H1 (cell line): Measurements from ENCODE around the gene AGPAT2. TPM values are rescaled to one million over a fixed set of nuclear protein-coding genes. Genes with fewer than 3 reads are reported as not detected.

Experiments used
- EZH2 ChIP-seq: fragments of 200-600 bp; sonication (generic); IDR thresholded peaks from 2 replicates; pipeline ENCODE4 v1.7.1; 2012; ENCODE audit warnings: low read depth, mild to moderate bottlenecking, moderate library complexity, low read length, inconsistent platforms; ENCODE audit not compliant: severe bottlenecking
- JUN ChIP-seq: IDR thresholded peaks from 2 replicates; pipeline ENCODE4 v1.6.1; 2011; ENCODE audit warnings: low read depth, mild to moderate bottlenecking, improper control_type of control experiment, low read length
- KDM1A ChIP-seq: fragments of 200-600, 300-600 bp; sonication (generic); IDR thresholded peaks from 2 replicates; pipeline ENCODE4 v1.7.1; 2016; ENCODE audit warnings: mild to moderate bottlenecking, low read length, borderline replicate concordance
- MAFK ChIP-seq: IDR thresholded peaks from 2 replicates; pipeline ENCODE4 v1.6.1; 2012; ENCODE audit warnings: low read depth, mild to moderate bottlenecking, improper control_type of control experiment, low read length
- NANOG ChIP-seq: IDR thresholded peaks from 2 replicates; pipeline ENCODE4 v1.6.1; 2011; ENCODE audit warnings: low read length, low read depth, mild to moderate bottlenecking, inconsistent platforms; ENCODE audit not compliant: insufficient read depth, poor library complexity, severe bottlenecking
- POLR2AphosphoS5 ChIP-seq: IDR thresholded peaks from 2 replicates; pipeline ENCODE4 v1.6.1; 2011; ENCODE audit warnings: low read depth, low read length
- SAP30 ChIP-seq: fragments of 300-600 bp; sonication (generic); IDR thresholded peaks from 2 replicates; pipeline ENCODE4 v1.7.1; 2012; ENCODE audit warnings: low read length, moderate library complexity, mild to moderate bottlenecking, inconsistent platforms; ENCODE audit not compliant: insufficient read depth, insufficient replicate concordance
- TAF7 ChIP-seq: optimal IDR thresholded peaks from 2 replicates; pipeline ENCODE3; 2011; ENCODE audit warnings: low read depth, mild to moderate bottlenecking, inconsistent platforms, low read length, moderate library complexity, borderline replicate concordance
- TBP ChIP-seq: IDR thresholded peaks from 2 replicates; pipeline ENCODE4 v1.6.1; 2011; ENCODE audit warnings: low read depth, low read length, improper control_type of control experiment
- polyA plus RNA-seq, 7 experiments: library from polyadenylated mRNA; depleted of rRNA in 3 of 7; stranded (reverse) in 5 of 7; unstranded in 2 of 7; fragments of >200 nt in 5 of 7; fragments of 200-250 nt in 2 of 7; gene quantifications; 1 replicate in 5 of 7; 2 replicates in 1 of 7; 4 replicates in 1 of 7; pipeline versions ENCODE4 v1.2.1 to v1.2.3, GENCODE V29; 2011 to 2013; ENCODE audit warnings: missing spikeins in 2 of 7, mixed read lengths in 2 of 7
- total RNA-seq: library from RNA; stranded (reverse); fragmentation: NEBNext Ultra II Directional; extraction: Animal tissue kit (Norgen Biotek cat#: 25700); gene quantifications from 2 replicates; pipeline ENCODE4 v1.2.1, GENCODE V29; 2021
- TF ChIP-seq, protein P1 (sequence below): fragments of 300-600 bp; sonication (generic); IDR thresholded peaks from 2 replicates; pipeline ENCODE4 v1.7.1; 2012; ENCODE audit warnings: low read length, moderate library complexity, mild to moderate bottlenecking, inconsistent platforms; ENCODE audit not compliant: insufficient replicate concordance

Gene AGPAT2
- total and polyA plus RNA-seq, 2 of the 8 experiments (the other 6 are each of a cell fraction or from before 2014, with no cell fraction given) = 31.6 to 37.6 TPM

DNA sequence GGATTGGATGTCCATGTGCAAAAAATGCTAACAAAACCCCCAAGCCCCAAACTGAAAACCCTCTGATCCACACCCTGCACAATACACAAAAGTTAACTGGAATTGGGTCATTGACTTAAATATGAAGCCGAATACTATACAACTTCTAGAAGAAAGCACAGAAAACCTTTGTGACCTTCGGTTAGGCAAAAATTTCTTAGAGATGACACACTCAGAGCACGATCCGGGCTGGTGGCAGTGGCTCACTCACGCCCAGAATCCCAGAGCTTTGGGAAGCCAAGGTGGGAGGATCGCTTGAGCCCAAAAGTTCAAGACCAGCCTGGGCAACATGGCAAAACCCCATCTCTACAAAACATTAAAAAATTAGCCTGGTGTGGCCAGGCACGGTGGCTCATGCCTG lies 23.3 kb upstream of the AGPAT2 start (continued):
- TF ChIP-seq, protein P1, sequence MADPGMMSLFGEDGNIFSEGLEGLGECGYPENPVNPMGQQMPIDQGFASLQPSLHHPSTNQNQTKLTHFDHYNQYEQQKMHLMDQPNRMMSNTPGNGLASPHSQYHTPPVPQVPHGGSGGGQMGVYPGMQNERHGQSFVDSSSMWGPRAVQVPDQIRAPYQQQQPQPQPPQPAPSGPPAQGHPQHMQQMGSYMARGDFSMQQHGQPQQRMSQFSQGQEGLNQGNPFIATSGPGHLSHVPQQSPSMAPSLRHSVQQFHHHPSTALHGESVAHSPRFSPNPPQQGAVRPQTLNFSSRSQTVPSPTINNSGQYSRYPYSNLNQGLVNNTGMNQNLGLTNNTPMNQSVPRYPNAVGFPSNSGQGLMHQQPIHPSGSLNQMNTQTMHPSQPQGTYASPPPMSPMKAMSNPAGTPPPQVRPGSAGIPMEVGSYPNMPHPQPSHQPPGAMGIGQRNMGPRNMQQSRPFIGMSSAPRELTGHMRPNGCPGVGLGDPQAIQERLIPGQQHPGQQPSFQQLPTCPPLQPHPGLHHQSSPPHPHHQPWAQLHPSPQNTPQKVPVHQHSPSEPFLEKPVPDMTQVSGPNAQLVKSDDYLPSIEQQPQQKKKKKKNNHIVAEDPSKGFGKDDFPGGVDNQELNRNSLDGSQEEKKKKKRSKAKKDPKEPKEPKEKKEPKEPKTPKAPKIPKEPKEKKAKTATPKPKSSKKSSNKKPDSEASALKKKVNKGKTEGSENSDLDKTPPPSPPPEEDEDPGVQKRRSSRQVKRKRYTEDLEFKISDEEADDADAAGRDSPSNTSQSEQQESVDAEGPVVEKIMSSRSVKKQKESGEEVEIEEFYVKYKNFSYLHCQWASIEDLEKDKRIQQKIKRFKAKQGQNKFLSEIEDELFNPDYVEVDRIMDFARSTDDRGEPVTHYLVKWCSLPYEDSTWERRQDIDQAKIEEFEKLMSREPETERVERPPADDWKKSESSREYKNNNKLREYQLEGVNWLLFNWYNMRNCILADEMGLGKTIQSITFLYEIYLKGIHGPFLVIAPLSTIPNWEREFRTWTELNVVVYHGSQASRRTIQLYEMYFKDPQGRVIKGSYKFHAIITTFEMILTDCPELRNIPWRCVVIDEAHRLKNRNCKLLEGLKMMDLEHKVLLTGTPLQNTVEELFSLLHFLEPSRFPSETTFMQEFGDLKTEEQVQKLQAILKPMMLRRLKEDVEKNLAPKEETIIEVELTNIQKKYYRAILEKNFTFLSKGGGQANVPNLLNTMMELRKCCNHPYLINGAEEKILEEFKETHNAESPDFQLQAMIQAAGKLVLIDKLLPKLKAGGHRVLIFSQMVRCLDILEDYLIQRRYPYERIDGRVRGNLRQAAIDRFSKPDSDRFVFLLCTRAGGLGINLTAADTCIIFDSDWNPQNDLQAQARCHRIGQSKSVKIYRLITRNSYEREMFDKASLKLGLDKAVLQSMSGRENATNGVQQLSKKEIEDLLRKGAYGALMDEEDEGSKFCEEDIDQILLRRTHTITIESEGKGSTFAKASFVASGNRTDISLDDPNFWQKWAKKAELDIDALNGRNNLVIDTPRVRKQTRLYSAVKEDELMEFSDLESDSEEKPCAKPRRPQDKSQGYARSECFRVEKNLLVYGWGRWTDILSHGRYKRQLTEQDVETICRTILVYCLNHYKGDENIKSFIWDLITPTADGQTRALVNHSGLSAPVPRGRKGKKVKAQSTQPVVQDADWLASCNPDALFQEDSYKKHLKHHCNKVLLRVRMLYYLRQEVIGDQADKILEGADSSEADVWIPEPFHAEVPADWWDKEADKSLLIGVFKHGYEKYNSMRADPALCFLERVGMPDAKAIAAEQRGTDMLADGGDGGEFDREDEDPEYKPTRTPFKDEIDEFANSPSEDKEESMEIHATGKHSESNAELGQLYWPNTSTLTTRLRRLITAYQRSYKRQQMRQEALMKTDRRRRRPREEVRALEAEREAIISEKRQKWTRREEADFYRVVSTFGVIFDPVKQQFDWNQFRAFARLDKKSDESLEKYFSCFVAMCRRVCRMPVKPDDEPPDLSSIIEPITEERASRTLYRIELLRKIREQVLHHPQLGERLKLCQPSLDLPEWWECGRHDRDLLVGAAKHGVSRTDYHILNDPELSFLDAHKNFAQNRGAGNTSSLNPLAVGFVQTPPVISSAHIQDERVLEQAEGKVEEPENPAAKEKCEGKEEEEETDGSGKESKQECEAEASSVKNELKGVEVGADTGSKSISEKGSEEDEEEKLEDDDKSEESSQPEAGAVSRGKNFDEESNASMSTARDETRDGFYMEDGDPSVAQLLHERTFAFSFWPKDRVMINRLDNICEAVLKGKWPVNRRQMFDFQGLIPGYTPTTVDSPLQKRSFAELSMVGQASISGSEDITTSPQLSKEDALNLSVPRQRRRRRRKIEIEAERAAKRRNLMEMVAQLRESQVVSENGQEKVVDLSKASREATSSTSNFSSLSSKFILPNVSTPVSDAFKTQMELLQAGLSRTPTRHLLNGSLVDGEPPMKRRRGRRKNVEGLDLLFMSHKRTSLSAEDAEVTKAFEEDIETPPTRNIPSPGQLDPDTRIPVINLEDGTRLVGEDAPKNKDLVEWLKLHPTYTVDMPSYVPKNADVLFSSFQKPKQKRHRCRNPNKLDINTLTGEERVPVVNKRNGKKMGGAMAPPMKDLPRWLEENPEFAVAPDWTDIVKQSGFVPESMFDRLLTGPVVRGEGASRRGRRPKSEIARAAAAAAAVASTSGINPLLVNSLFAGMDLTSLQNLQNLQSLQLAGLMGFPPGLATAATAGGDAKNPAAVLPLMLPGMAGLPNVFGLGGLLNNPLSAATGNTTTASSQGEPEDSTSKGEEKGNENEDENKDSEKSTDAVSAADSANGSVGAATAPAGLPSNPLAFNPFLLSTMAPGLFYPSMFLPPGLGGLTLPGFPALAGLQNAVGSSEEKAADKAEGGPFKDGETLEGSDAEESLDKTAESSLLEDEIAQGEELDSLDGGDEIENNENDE = no peak
- TF ChIP-seq POLR2AphosphoS5 = no peak
- TF ChIP-seq NANOG = no peak
- no peak for TF ChIP-seq TAF7
- no peak for TF ChIP-seq EZH2
- TF ChIP-seq JUN = no peak
- TF ChIP-seq KDM1A = no peak
- TF ChIP-seq MAFK = no peak
- TF ChIP-seq SAP30 = no peak
- no peak for TF ChIP-seq TBP
- TF ChIP-seq, all 59 proteins: peak for 0
